Retinal pigment epithelial cell (primary cell): ENCODE measurements around the gene ANO1.

Experiments used
- DNase-seq: peaks from one replicate; pipeline ENCODE4 v3.0.0-alpha.2; 2010; ENCODE audit warnings: low read depth
- H3K4me3 ChIP-seq: 2 replicates; pipeline ENCODE4 v1.5.1; 2011; ENCODE audit warnings: mild to moderate bottlenecking, low read length, control low read depth, moderate library complexity
- TF ChIP-seq, protein P1 (sequence below): conservative IDR thresholded peaks from 2 replicates; pipeline ENCODE4 v1.5.1; 2011; ENCODE audit warnings: low read depth, low read length, control low read depth, inconsistent platforms

Gene ANO1

DNA sequence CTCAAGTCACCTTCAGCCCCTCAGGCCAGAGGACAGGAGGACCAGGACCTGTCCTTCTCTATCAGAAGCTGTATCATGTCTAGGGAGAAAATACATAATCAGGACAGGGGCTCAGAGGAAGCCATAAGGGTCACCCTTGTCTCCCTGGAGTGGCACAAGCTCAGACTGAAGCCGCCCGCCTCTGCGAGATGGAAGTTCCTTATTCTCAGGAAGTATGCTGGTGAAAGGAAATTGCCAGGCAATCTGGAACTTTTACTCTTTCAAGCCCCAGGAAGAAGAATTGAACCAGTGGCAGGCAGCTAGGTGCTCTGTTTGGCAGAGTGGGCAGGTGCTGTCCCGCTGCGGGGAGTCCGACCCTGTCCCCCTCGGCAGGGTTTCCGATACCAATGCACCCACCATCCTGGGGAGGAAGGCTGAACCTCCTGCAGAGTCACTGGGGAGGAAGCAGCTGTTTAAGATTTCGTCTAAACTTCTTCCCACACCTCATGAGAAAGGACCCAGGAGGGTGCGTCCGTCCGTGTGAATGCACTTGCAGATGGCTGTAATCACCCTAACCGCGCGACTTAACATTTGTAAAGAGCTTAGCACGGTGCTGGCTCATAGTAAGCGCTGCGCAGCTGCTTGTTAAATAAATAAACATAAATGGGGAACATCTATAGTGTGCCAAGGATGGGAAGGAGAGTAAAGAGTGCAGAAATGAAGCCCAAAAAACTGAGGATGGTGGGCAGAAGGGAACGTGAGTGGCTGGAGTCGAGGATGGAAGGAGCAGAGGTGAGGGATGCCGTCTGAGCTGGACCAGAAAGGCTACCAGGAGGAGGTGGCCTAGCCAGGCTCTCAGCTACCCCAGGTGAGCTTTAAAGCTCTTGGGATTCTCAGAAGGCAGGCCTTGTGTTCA is 5.0 kb upstream of the ANO1 start:
- TF ChIP-seq, protein P1, sequence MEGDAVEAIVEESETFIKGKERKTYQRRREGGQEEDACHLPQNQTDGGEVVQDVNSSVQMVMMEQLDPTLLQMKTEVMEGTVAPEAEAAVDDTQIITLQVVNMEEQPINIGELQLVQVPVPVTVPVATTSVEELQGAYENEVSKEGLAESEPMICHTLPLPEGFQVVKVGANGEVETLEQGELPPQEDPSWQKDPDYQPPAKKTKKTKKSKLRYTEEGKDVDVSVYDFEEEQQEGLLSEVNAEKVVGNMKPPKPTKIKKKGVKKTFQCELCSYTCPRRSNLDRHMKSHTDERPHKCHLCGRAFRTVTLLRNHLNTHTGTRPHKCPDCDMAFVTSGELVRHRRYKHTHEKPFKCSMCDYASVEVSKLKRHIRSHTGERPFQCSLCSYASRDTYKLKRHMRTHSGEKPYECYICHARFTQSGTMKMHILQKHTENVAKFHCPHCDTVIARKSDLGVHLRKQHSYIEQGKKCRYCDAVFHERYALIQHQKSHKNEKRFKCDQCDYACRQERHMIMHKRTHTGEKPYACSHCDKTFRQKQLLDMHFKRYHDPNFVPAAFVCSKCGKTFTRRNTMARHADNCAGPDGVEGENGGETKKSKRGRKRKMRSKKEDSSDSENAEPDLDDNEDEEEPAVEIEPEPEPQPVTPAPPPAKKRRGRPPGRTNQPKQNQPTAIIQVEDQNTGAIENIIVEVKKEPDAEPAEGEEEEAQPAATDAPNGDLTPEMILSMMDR, result no peak
- no peak for DNase-seq
- no peak overlapping the region for H3K4me3 ChIP-seq

DNA sequence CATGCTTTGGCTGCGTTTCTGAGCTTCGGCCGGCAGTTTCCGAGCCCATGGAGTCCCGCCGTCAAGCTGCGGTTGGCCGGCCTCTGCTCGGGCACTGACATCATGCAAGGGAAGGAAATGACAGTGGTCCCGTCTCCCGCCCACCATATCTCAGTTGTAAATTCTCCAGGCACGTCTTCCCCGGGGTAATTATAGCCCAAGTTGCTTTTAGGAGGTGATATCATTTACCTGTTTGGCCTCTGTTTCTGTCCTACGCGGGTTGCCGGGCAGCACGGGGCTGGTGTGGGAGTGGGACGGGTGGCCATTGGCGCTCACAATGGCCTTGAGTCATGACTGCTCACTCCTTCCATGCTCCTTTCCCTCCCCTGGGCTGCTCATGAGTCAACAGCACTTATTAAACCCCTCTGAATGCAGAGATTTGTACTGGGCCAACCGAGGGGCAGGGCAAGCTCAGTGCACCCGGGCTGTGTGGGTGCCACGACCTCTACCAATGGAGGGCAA is 4.2 kb upstream of the ANO1 start:
- H3K4me3 ChIP-seq, result no peak overlapping the region
- no peak for DNase-seq
- TF ChIP-seq, protein P1, result no peak

DNA sequence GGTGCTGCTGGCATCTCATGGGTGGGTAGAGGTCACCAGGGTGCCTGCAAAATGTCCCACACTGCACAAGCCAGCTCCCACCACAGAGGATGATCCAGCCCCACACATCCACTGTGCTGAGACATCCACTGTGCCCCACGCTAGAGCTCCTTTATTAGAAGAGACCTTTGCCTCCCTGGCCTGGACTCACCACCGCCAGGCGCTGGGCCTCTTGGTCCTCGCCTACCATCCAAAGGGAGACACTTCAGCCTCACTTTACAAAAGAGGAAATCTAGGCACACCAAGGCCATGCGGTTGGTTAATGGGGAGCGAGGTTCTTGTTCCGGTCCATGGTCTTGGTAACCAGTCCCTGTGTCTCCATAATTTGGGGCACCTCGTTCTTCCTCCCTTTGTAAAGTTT is 3.4 kb upstream of the ANO1 start:
- H3K4me3 ChIP-seq, result no peak overlapping the region
- DNase-seq, result no peak
- TF ChIP-seq, protein P1, result no peak

DNA sequence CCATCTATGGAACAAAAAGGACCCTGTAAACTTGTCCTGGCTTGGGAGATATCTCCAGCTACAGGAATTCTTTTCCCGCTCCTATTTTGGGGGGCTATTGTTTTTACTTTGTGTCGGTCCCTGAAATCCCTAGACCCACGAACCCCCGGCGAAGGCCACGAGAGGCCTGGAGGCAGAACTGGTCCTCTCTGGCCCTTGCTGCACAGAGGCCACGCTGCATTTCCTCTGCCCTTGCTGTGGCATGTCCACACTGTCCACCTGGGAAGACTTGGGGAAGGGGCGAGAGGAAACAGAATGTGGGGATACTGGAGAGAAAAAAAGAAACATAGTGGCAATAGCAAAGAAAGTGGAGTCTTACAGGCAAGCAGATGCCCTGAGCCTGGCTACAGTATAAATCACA is 2.3 kb upstream of the ANO1 start:
- TF ChIP-seq, protein P1, result no peak
- DNase-seq, result no peak
- H3K4me3 ChIP-seq, result no peak overlapping the region

DNA sequence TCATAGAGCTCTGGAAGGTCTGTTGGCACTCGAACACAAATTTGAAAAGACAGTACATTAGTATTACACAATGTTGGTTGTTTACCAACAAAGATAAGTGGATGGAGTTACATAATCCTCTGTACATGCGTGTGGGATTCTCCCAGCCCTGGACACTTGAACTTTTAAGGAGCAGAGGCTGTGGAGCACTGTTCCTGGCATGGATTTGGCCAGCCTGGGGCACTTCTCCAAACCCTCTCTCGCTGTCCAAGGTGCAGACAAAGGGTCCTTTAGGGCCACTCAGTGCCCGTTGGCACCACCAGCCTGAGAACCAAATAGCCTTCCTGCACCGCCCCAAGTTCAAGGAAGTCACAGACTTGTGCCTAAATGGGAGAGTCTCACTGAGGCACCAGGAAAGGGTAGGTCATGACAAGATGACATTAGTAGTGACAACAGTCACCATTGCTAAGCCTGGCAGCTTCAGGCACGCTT is 1.6 kb upstream of the ANO1 start:
- no peak for DNase-seq

DNA sequence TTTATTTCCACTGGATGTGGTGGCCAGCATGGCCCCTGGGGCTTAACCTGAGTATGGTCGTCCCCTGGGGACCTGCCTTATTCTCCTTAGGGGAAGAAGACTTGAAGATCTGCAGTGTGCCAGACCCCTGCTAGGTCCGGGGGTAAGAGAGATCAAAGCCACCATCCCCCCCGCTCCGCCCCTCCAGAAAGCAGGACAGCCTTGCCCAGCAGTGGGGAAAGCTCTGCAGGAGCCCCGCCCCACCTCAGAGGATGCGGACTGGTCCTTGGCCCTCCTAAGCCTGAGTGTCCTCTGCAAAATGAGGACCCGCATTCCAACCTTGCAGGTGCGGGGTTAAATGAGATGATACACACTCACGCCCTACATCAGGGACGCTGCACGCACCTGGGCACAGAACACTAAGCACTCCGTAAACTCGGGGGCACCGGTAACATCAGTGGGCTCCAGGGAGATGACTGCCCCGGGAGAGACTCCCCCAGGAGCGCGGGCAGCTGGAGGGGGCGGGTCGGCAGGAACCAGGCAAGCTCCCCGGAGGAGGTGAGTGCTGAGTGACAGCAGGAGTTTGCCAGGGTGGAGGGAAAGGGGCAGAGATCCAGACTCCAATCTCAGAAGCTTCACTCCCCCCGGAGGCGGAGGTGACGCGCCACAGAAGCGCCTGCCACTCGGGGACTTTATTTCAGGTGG is 564 bp upstream of the ANO1 start:
- TF ChIP-seq, protein P1, result no peak
- DNase-seq, result no peak
- H3K4me3 ChIP-seq, result no peak overlapping the region

More for the DNA sequence above, 1.6 kb upstream of the ANO1 start:
- TF ChIP-seq, protein P1, result no peak
- H3K4me3 ChIP-seq, result no peak overlapping the region
